Peyer's patch (tissue), 4 donors: ENCODE results near the gene RAMAC. TPM values are rescaled to one million over a fixed set of nuclear protein-coding genes. Genes with fewer than 3 reads are reported as not detected.

ENCODE experiments used
- DNase-seq, 3 donors: peaks; one replicate each; pipeline ENCODE4 v3.0.0-alpha.2; 2017 to 2019
- H3K27ac ChIP-seq, 4 donors: fragments of 200-600 bp; sonication (generic); one replicate each; pipeline ENCODE4 v1.5.1; 2016 to 2019
- H3K27me3 ChIP-seq, 2 donors: fragments of 200-600 bp; sonication (generic); one replicate each; pipeline ENCODE4 v1.5.1; 2019
- H3K36me3 ChIP-seq, 3 donors: fragments of 200-600 bp; sonication (generic); one replicate each; pipeline ENCODE4 v1.5.1; 2016 to 2019
- H3K4me1 ChIP-seq, 4 donors: fragments of 200-600 bp; sonication (generic); one replicate each; pipeline ENCODE4 v1.5.1; 2016 to 2019
- H3K4me3 ChIP-seq, 4 donors: fragments of 200-600 bp; sonication (generic); 1 replicate in 3 of 4; 2 replicates in 1 of 4; pipeline ENCODE4 v1.5.1; 2016 to 2019; ENCODE audit warnings: mild to moderate bottlenecking in 1 of 4
- H3K9me3 ChIP-seq, 4 donors: fragments of 200-600 bp; sonication (generic); one replicate each; pipeline ENCODE4 v1.5.1; 2016 to 2019; ENCODE audit warnings: mild to moderate bottlenecking in 1 of 4
- POLR2A ChIP-seq, 2 donors: fragments of 450-650 bp; IDR thresholded peaks; one replicate each; pipeline ENCODE4 v1.5.1; 2017; ENCODE audit warnings: antibody characterized with exemption in 2 of 2, mild to moderate bottlenecking in 2 of 2, moderate library complexity in 2 of 2
- total RNA-seq, 4 donors: library from RNA; depleted of rRNA; stranded (reverse); fragments of >200 nt; gene quantifications; one replicate each; pipeline ENCODE4 v1.1.0, GENCODE V29; 2016
- TF ChIP-seq, protein P1 (sequence below), 6 experiments: fragments of 450-650 bp in 4 of 6; fragments of 200-600 bp in 2 of 6; sonication (generic) in 1 of 6; IDR thresholded peaks; one replicate each; pipeline ENCODE4 v1.5.1; 2017 to 2019; ENCODE audit warnings: antibody characterized with exemption in 6 of 6, mild to moderate bottlenecking in 3 of 6, moderate library complexity in 1 of 6

Gene RAMAC
- total RNA-seq, 4 donors from 2014 or later: 4.5 to 13.0 (median 10.9) TPM

DNA sequence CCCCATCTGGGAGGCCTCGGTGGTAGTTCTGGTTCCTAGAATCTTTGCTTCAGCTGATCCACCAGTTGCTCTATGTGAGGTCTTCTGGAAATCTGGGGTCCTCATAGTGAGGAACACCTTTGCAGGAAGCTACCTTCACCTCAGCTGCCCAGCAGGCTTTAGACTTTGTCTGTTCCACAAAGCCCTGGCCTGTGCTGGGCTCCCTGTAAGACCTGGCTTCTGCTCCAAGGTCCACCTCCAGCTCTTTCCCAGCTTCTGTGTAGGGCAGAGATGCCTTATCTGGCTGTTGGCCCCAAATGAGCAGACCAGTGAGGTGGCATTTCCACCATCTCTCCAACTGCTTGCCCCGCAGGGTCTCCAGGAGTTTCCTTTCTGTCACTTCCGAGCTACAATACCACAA is 25.2 kb upstream of the RAMAC start:
- H3K9me3 ChIP-seq: no peaks in the 10 kb centered on the region
- no peak overlapping the region for H3K4me3 ChIP-seq
- no peak for DNase-seq
- no peaks in the 10 kb centered on the region for H3K27me3 ChIP-seq
- no peak overlapping the region for H3K27ac ChIP-seq
- H3K4me1 ChIP-seq: no peaks in the 10 kb centered on the region
- no peaks in the 10 kb centered on the region for H3K36me3 ChIP-seq
- TF ChIP-seq, protein P1, sequence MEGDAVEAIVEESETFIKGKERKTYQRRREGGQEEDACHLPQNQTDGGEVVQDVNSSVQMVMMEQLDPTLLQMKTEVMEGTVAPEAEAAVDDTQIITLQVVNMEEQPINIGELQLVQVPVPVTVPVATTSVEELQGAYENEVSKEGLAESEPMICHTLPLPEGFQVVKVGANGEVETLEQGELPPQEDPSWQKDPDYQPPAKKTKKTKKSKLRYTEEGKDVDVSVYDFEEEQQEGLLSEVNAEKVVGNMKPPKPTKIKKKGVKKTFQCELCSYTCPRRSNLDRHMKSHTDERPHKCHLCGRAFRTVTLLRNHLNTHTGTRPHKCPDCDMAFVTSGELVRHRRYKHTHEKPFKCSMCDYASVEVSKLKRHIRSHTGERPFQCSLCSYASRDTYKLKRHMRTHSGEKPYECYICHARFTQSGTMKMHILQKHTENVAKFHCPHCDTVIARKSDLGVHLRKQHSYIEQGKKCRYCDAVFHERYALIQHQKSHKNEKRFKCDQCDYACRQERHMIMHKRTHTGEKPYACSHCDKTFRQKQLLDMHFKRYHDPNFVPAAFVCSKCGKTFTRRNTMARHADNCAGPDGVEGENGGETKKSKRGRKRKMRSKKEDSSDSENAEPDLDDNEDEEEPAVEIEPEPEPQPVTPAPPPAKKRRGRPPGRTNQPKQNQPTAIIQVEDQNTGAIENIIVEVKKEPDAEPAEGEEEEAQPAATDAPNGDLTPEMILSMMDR (IDR thresholded peaks at IDR 0.05): no peak
- no peak for TF ChIP-seq POLR2A (IDR thresholded peaks at IDR 0.05)

DNA sequence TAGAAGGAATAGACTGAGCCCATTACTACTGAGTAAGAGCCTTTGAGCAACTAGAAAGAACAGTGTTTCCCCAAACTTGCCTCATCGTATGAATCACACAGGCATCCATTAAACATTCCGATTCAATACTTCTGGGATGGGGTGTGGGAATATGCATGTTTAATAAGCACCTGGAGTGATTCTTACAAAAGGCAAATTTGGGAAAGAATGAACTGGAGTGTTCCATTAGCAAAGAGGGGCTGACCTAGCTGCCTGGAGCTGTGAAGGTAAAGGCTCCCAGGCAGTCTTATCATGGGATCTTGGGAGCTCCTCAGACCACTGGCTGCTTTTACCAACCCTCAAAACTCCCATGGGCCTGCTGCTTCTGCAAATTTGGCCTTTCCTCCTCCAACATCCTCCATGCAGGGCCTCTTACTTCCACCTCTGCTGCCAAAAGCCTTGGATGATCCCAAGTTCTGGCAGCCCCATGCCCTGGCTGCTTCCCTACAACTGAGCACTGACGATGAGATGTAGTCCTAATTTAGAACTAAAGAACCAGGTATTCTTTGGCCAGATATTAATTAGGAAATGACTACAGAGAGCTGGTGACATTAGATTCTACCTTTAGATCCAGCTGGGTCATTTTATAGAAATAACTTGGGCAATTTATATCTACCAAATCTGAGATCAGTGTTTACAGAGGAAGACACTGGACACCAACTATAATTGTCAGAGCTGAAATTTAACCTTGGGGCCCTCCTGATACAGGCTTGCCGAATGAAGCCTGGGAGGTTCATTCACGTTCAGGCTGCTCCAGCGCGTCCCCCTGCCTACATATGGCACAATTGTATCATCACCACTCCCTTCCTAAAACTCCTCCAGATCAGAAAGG is 22.3 kb upstream of the RAMAC start:
- H3K9me3 ChIP-seq: no peaks in the 10 kb centered on the region
- no peak for DNase-seq
- H3K27me3 ChIP-seq: no peaks in the 10 kb centered on the region
- H3K27ac ChIP-seq: no peak overlapping the region
- no peak overlapping the region for H3K4me3 ChIP-seq
- TF ChIP-seq, protein P1 (IDR thresholded peaks at IDR 0.05): no peak
- no peak for TF ChIP-seq POLR2A (IDR thresholded peaks at IDR 0.05)
- no peaks in the 10 kb centered on the region for H3K4me1 ChIP-seq
- H3K36me3 ChIP-seq: no peaks in the 10 kb centered on the region

DNA sequence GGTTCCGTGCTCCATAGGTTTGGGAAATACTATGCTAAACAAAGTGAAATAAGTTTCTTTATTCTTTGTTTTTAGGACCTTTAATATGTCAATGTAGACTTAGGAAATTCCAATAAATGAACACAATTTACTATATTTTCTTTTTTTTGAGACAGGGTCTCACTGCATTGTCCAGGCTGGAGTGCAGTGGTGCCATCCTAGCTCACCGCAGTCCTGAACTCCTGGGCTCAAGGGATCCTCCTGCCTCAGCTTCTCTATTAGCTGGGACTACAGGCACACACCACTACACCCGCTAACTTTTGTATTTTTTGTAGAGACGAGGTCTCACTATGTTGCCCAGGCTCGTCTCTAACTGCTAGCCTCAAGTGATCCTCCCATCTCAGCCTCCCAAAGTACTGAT is 21.1 kb upstream of the RAMAC start:
- no peak for DNase-seq
- Histone ChIP-seq H3K4me1 (no peaks in the 10 kb centered on the region), H3K4me3 (no peak overlapping the region), H3K27me3 (no peaks in the 10 kb centered on the region), H3K27ac (no peak overlapping the region), H3K36me3 (no peaks in the 10 kb centered on the region), H3K9me3 (no peaks in the 10 kb centered on the region)
- TF ChIP-seq, protein P1 (IDR thresholded peaks at IDR 0.05): no peak
- TF ChIP-seq POLR2A (IDR thresholded peaks at IDR 0.05): no peak

DNA sequence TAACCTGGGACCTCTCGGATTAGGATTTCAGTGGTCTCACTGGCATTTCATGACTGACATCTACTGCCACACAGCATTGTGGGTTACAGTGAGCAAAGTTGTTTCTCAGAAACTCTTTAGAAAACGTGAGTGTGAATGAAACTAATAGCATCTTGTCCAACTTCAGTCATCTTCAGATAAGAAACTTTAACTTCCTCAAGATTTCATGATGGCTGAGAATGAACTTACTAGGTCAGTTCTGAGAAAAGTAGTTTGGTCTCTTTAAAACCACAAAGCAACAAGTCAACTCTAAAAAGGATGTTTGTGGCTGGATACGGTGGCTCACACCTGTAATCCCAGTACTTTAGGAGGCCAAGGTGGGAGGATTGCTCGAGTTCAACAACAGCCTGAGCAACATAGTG is 19.3 kb upstream of the RAMAC start:
- Histone ChIP-seq H3K4me3 (no peak overlapping the region), H3K27me3 (no peaks in the 10 kb centered on the region), H3K27ac (no peak overlapping the region), H3K4me1 (no peaks in the 10 kb centered on the region), H3K9me3 (no peaks in the 10 kb centered on the region), H3K36me3 (no peaks in the 10 kb centered on the region)
- DNase-seq: no peak
- no peak for TF ChIP-seq POLR2A (IDR thresholded peaks at IDR 0.05)
- TF ChIP-seq, protein P1 (IDR thresholded peaks at IDR 0.05): no peak

GRCh38 chr15:82968066-82968465 is 17.9 kb upstream of the RAMAC start:
- H3K27ac ChIP-seq: no peak overlapping the region
- DNase-seq: no peak
- H3K4me3 ChIP-seq: no peak overlapping the region
- TF ChIP-seq POLR2A (IDR thresholded peaks at IDR 0.05): no peak
- TF ChIP-seq, protein P1 (IDR thresholded peaks at IDR 0.05): no peak
- H3K4me1 ChIP-seq: no peaks in the 10 kb centered on the region
- H3K27me3 ChIP-seq: no peaks in the 10 kb centered on the region
- no peaks in the 10 kb centered on the region for H3K9me3 ChIP-seq
- H3K36me3 ChIP-seq: no peaks in the 10 kb centered on the region
